ENCODE results near the gene GRIFIN.

DNA sequence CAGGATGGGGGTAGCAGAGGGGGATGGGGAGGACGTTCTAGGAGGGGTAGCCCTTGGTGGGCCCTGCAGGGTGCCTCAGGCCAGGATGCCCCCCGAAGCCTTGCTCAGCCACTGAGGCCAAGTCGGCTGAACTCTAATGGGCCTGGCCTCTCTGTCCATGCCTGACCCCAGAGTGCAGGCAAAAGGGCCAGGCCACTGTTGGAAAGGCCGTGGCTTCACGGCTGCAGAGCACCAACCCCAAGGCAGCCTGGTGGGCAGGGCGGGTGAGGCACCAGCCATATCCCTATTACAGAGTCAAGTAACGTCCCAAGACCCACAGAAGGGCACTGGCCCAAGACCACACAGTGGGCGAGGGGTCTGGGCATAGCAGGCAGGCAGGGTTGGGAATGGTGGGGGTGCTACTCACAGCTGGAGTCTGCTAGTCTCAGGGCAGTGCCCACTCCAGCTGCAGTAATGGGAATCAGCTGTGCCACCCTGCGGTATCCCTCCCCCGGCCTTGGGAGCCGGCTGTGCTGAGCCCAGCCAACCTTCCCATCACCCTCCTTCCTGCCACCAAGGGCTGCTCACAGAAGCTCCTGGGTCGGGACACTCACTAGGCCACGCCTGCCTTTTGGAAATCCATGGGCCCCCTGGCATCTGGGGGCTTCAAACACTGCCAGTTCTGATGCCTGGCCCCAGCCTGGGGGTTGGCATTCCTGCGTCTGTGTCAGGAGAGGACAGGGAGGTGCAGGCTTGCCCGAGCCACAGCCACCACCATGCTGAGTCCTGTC lies 39.4 kb upstream of the GRIFIN start:
- TF ChIP-seq, protein P1, sequence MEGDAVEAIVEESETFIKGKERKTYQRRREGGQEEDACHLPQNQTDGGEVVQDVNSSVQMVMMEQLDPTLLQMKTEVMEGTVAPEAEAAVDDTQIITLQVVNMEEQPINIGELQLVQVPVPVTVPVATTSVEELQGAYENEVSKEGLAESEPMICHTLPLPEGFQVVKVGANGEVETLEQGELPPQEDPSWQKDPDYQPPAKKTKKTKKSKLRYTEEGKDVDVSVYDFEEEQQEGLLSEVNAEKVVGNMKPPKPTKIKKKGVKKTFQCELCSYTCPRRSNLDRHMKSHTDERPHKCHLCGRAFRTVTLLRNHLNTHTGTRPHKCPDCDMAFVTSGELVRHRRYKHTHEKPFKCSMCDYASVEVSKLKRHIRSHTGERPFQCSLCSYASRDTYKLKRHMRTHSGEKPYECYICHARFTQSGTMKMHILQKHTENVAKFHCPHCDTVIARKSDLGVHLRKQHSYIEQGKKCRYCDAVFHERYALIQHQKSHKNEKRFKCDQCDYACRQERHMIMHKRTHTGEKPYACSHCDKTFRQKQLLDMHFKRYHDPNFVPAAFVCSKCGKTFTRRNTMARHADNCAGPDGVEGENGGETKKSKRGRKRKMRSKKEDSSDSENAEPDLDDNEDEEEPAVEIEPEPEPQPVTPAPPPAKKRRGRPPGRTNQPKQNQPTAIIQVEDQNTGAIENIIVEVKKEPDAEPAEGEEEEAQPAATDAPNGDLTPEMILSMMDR (optimal IDR thresholded peaks at IDR 0.05 in 1 of 3, IDR thresholded peaks at IDR 0.05 in 1 of 3, conservative IDR thresholded peaks at IDR 0.05 in 1 of 3; ENCODE audit: extremely low read depth in 1 of 3, insufficient read depth in 2 of 3, low read length in 3 of 3) = no peak
- no peak for TF ChIP-seq EZH2 (IDR thresholded peaks at IDR 0.05; ENCODE audit: low read length)
